Heart left ventricle (tissue), 16 donors: ENCODE data around the gene NCS1. TPM values are rescaled to one million over a fixed set of nuclear protein-coding genes. Genes with fewer than 3 reads are reported as not detected.

Experiments
- ATAC-seq, 4 donors: fragments of 200-7000 bp; cut with Tn5 transposase; one replicate each; pipeline ENCODE4 v1.9.1; 2020 to 2022; ENCODE audit warnings: moderate library complexity in 4 of 4, mild to moderate bottlenecking in 3 of 4, moderate number of reproducible peaks in 1 of 4
- DNase-seq, 5 donors: peaks; one replicate each; pipeline ENCODE4 v3.0.0-alpha.2; 2020
- H3K27ac ChIP-seq, 12 donors: fragments of 200-600 bp; sonication (generic) in 4 of 12; one replicate each; pipeline versions ENCODE4 v1.5.0 to v1.8.0; 2016 to 2022; ENCODE audit warnings: mild to moderate bottlenecking in 2 of 12
- H3K27me3 ChIP-seq, 9 donors: fragments of 200-600 bp; sonication (generic) in 2 of 9; one replicate each; pipeline versions ENCODE4 v1.5.1 to v1.8.0; 2016 to 2022; ENCODE audit warnings: mild to moderate bottlenecking in 3 of 9
- H3K36me3 ChIP-seq, 9 donors: fragments of 200-600 bp; sonication (generic) in 2 of 9; one replicate each; pipeline versions ENCODE4 v1.5.0 to v1.8.0; 2018 to 2022; ENCODE audit warnings: mild to moderate bottlenecking in 2 of 9
- H3K4me1 ChIP-seq, 12 donors: fragments of 200-600 bp; sonication (generic) in 4 of 12; one replicate each; pipeline versions ENCODE4 v1.5.0 to v1.8.0; 2016 to 2022; ENCODE audit warnings: mild to moderate bottlenecking in 3 of 12
- H3K4me3 ChIP-seq, 12 donors: fragments of 200-600 bp; sonication (generic) in 4 of 12; one replicate each; pipeline versions ENCODE4 v1.5.0 to v1.8.0; 2017 to 2022; ENCODE audit warnings: mild to moderate bottlenecking in 9 of 12, moderate library complexity in 4 of 12
- H3K9me3 ChIP-seq, 12 donors: fragments of 200-600 bp; sonication (generic) in 4 of 12; one replicate each; pipeline versions ENCODE4 v1.5.0 to v1.8.0; 2016 to 2022; ENCODE audit warnings: mild to moderate bottlenecking in 1 of 12
- CTCF ChIP-seq, 12 donors: fragments of 200-600 bp; sonication (generic) in 4 of 12; IDR thresholded peaks; one replicate each; pipeline versions ENCODE4 v1.5.0 to v1.8.0; 2018 to 2022; ENCODE audit warnings: antibody characterized with exemption in 12 of 12, mild to moderate bottlenecking in 5 of 12
- POLR2A ChIP-seq, 2 donors: fragments of 450-650 bp; IDR thresholded peaks; one replicate each; pipeline ENCODE4 v1.6.1; 2017; ENCODE audit warnings: antibody characterized with exemption in 2 of 2, mild to moderate bottlenecking in 2 of 2, moderate library complexity in 2 of 2
- WGBS, 4 donors: extraction: QIAGEN DNeasy Blood & Tissue Kit in 2 of 4; methylation state at CpG; one replicate each; pipeline versions ENCODE4 v1.1.5 to v1.1.7; 2013 to 2018; 5-methylcytosine and 5-hydroxymethylcytosine counted together
- intact Hi-C, 10 donors: fragments of 100-400 bp; cut with DNase I; formaldehyde crosslinking; loops; one replicate each; pipeline versions ENCODE4 v1.11.1 to v1.14.2; 2022
- polyA plus RNA-seq, 2 donors: library from polyadenylated mRNA; stranded (reverse); fragments of 200-250 nt; gene quantifications; one replicate each; pipeline ENCODE4 v1.2.3, GENCODE V29; 2013
- total RNA-seq, 9 donors: library from RNA; depleted of rRNA in 2 of 9; stranded (reverse); fragments of >200 nt in 2 of 9; fragmentation: NEBNext Ultra II Directional in 3 of 9; extraction: Animal tissue kit (Norgen Biotek cat#: 25700) in 3 of 9; gene quantifications; one replicate each; pipeline versions ENCODE4 v1.1.0 to v1.2.4, GENCODE V29; 2016 to 2023
- donor health status: ischemic (EF 13 %, LVEDD 7.1; RV severe dilation, severe dysfunction).
- donor health status: healthy with polysubstance abuse.
- donor health status: DM: no; HTN: yes; CAD: no.
- donor health status: DM: no; HTN: no; CAD: no.
- donor health status: ischemic (EF 25% LVEDD 6.9; RV normal size, moderate dysfunction).
- donor health status: ischemic (EF 25% LVEDD 5.7; RV mildly dilated, moderate dysfunction).
- donor health status: healthy.
- donor health status: DM: yes; HTN: yes; CAD: no.
- donor health status: ischemic (EF 35%, LVEDD 5.7; RV mildly dilated, moderate dysfunction).
- donor health status: nonischemic (EF 11% LVEDD 7.7; RV severe dilation, severe dysfunction).
- donor health status: DM: yes; HTN: yes; CAD: no.
- donor health status: PGD.
- donor health status: ischemic (EF 29% LVEDD 5.4; RV normal size, mild dysfunction).
- donor health status: nonischemic (EF 23%, LVEDD 6.1; RV moderate dilation, normal function).

The NCS1 gene
- total and polyA plus RNA-seq, 11 donors = 2.3 to 15.9 (median 9.4) TPM

- WGBS, 4 donors = 82 to 90% (median 86%) methylated on average over 4 of the region's 4 CpGs
- Histone ChIP-seq H3K27ac (no peak overlapping the region), H3K4me3 (no peak overlapping the region), H3K9me3 (no peaks in the 10 kb centered on the region), H3K27me3 (peaks cover 0 to 26% (median 9%) of the 10 kb centered on the region in 9 donors), H3K36me3 (no peaks in the 10 kb centered on the region), H3K4me1 (peaks cover 0 to 14% (median 0%) of the 10 kb centered on the region in 12 donors)
- DNase-seq (no peak), ATAC-seq (no peak)
- TF ChIP-seq CTCF (IDR thresholded peaks at IDR 0.05) (no peak), POLR2A (IDR thresholded peaks at IDR 0.05) (no peak)
- intact Hi-C loops = no loop called here
Observed at GRCh38 chr9:130259044-130259443, 86.8 kb downstream of the NCS1 start.

GRCh38 chr9:130260816-130261765, 88.9 kb downstream of the NCS1 start:
- no peaks in the 10 kb centered on the region for H3K36me3 ChIP-seq
- peaks cover 0 to 34% (median 7%) of the 10 kb centered on the region in 12 donors for H3K4me1 ChIP-seq
- intact Hi-C loops = loop anchor here in 2 of 10 donors (10.0 kb wide), 1 partner anchor 74 kb away; no protein-coding TSS in a partner anchor
- 72 to 78% (median 74%) methylated on average over 16 of the region's 16 CpGs for WGBS, 4 donors
- TF ChIP-seq CTCF (IDR thresholded peaks at IDR 0.05) (no peak), POLR2A (IDR thresholded peaks at IDR 0.05) (no peak)
- H3K27ac ChIP-seq = peak overlapping the region in 4 of 12 donors; percentile 14 to 77 (median 30)
- H3K9me3 ChIP-seq = no peaks in the 10 kb centered on the region
- DNase-seq (no peak), ATAC-seq (no peak)
- peaks cover 1 to 45% (median 28%) of the 10 kb centered on the region in 9 donors for H3K27me3 ChIP-seq
- H3K4me3 ChIP-seq = no peak overlapping the region

GRCh38 chr9:130262061-130262745, 90.0 kb downstream of the NCS1 start:
- H3K27me3 ChIP-seq = peaks cover 7 to 55% (median 39%) of the 10 kb centered on the region in 9 donors
- no peaks in the 10 kb centered on the region for H3K9me3 ChIP-seq
- intact Hi-C loops = loop anchor here in 2 of 10 donors (10.0 kb wide), 1 partner anchor 73 kb away; no protein-coding TSS in a partner anchor
- 83 to 88% (median 87%) methylated on average over 17 of the region's 17 CpGs for WGBS, 4 donors
- TF ChIP-seq POLR2A (IDR thresholded peaks at IDR 0.05) (no peak), CTCF (IDR thresholded peaks at IDR 0.05) (no peak)
- peak overlapping the region in 2 of 12 donors; percentile 32 to 77 for H3K27ac ChIP-seq
- ATAC-seq (no peak), DNase-seq (peak in 1 of 5 donors; percentile 1)
- no peak overlapping the region for H3K4me3 ChIP-seq
- no peaks in the 10 kb centered on the region for H3K36me3 ChIP-seq
- peaks cover 0 to 41% (median 10%) of the 10 kb centered on the region in 12 donors for H3K4me1 ChIP-seq
